Measurements from ENCODE around the gene F12. TPM values are rescaled to one million over a fixed set of nuclear protein-coding genes. Genes with fewer than 3 reads are reported as not detected.
A peak's percentile ranks its signal among the peaks of the same experiment; 100 is the strongest.

F12 gene
- total RNA-seq, 1 donor from 2014 or later: not detected

- peaks cover 26% of the 10 kb centered on the region for H3K36me3 ChIP-seq
- peaks cover 22% of the 10 kb centered on the region for H3K27me3 ChIP-seq (ENCODE audit: low read depth)
- intact Hi-C loops (cut with micrococcal nuclease): loop anchor here (10.0 kb wide), 1 partner anchor 141 kb away; the partner anchor contains the start of gene MXD3
- H3K4me3 ChIP-seq: peak overlapping the region; percentile 75
- peaks cover 50% of the 10 kb centered on the region for H3K4me1 ChIP-seq
- peak; percentile 92 for TF ChIP-seq CTCF (IDR thresholded peaks at IDR 0.05; ENCODE audit: borderline replicate concordance)
- peak overlapping the region; percentile 81 for H3K27ac ChIP-seq (replicated peaks)
- DNase-seq: peak; percentile 93
- H3K9me3 ChIP-seq (replicated peaks): no peaks in the 10 kb centered on the region
These were observed 46.6 kb upstream of the F12 start for GRCh38 chr5:177455661-177456590.

GRCh38 chr5:177455036-177455660 is 45.8 kb upstream of the F12 start:
- Histone ChIP-seq H3K27ac (replicated peaks) (peak overlapping the region; percentile 81), H3K4me1 (peaks cover 52% of the 10 kb centered on the region), H3K27me3 (ENCODE audit: low read depth) (peaks cover 29% of the 10 kb centered on the region), H3K36me3 (peaks cover 25% of the 10 kb centered on the region), H3K4me3 (peak overlapping the region; percentile 75), H3K9me3 (replicated peaks) (no peaks in the 10 kb centered on the region)
- intact Hi-C loops (cut with micrococcal nuclease): loop anchor here (10.0 kb wide), 1 partner anchor 140 kb away; the partner anchor contains the start of gene MXD3
- peak; percentile 80 for DNase-seq
- peak; percentile 78 for TF ChIP-seq CTCF (IDR thresholded peaks at IDR 0.05; ENCODE audit: borderline replicate concordance)

- peaks cover 18% of the 10 kb centered on the region for H3K36me3 ChIP-seq
- peaks cover 50% of the 10 kb centered on the region for H3K4me1 ChIP-seq
- H3K27ac ChIP-seq (replicated peaks): peak overlapping the region; percentile 81
- TF ChIP-seq CTCF (IDR thresholded peaks at IDR 0.05; ENCODE audit: borderline replicate concordance): peak; percentile 92
- H3K27me3 ChIP-seq (ENCODE audit: low read depth): peaks cover 36% of the 10 kb centered on the region
- peak; percentile 91 for DNase-seq
- H3K4me3 ChIP-seq: peak overlapping the region; percentile 75
- intact Hi-C loops (cut with micrococcal nuclease): loop anchor here (5.0 to 10.0 kb wide), 2 partner anchors 52 to 140 kb away; partner anchors contain the start of genes MXD3 and PFN3
- H3K9me3 ChIP-seq (replicated peaks): no peaks in the 10 kb centered on the region
These were observed 45.2 kb upstream of the F12 start for GRCh38 chr5:177454397-177455035.

- Histone ChIP-seq H3K9me3 (replicated peaks) (no peaks in the 10 kb centered on the region), H3K4me3 (peak overlapping the region; percentile 75), H3K27ac (replicated peaks) (peak overlapping the region; percentile 81), H3K4me1 (peaks cover 50% of the 10 kb centered on the region), H3K36me3 (peaks cover 13% of the 10 kb centered on the region), H3K27me3 (ENCODE audit: low read depth) (peaks cover 42% of the 10 kb centered on the region)
- DNase-seq: no peak
- TF ChIP-seq CTCF (IDR thresholded peaks at IDR 0.05; ENCODE audit: borderline replicate concordance): no peak
- intact Hi-C loops (cut with micrococcal nuclease): loop anchor here (5.0 to 10.0 kb wide), 2 partner anchors 52 to 139 kb away; partner anchors contain the start of genes MXD3 and PFN3
These were observed 44.6 kb upstream of the F12 start for GRCh38 chr5:177453852-177454396.

Measured in left ventricle myocardium inferior (tissue), 1 donor.